ENCODE results near the gene ZNF768. TPM values are rescaled to one million over a fixed set of nuclear protein-coding genes. Genes with fewer than 3 reads are reported as not detected.
"Not testable (repeated sequence)": the region's sequence is repeated elsewhere in the genome, so short reads cannot be mapped to it uniquely, and the experiment has no call there.

Gene ZNF768
- total RNA-seq, 1 donor from 2014 or later: 37.1 TPM

DNA sequence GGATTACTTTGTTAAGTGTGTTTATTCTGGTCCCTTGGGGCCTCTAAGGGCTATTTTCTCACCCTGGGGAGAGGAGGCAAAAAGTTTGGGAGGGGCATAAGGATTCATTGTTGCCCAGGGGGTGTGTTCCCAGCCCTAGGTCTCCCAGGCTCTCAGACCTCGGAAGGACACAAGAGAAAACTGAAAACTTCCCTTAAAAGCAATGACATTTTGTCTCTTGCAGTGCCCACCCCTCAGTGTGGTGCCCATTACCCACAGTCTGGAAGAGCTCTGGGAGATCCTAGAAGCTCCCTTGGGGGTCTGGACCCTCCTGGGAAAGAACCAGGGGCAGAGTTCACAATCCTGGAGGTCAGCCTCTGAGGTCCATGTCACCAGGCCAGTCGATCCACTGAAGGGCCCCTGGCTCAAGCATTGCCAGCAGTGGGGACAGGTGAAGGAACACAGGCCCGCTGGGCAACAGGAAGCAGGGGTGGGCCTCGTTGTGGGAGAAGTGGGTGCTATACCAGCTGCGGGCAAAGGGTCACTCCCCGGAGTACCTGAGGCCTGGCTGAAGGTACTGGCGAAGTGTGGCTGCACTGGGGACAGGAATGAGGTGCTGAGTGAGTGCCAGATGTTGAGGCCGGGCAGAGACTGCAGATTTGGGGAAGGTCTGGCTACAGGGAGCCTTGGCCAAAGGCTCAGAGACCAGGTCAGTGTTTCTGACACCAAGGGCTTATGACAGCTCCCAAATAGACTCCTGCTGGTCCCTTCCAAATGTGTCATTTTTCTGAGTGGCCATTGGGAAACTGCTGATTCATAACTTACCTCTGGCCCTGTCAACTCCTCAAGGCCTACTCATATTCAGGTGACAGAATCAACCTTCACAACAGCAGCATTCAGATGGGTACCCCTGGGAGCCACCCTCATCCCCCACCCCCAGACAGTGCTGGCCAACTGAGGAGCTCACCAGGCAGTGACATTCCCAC, 12.9 kb upstream of the ZNF768 start:
- TF ChIP-seq, protein P1, sequence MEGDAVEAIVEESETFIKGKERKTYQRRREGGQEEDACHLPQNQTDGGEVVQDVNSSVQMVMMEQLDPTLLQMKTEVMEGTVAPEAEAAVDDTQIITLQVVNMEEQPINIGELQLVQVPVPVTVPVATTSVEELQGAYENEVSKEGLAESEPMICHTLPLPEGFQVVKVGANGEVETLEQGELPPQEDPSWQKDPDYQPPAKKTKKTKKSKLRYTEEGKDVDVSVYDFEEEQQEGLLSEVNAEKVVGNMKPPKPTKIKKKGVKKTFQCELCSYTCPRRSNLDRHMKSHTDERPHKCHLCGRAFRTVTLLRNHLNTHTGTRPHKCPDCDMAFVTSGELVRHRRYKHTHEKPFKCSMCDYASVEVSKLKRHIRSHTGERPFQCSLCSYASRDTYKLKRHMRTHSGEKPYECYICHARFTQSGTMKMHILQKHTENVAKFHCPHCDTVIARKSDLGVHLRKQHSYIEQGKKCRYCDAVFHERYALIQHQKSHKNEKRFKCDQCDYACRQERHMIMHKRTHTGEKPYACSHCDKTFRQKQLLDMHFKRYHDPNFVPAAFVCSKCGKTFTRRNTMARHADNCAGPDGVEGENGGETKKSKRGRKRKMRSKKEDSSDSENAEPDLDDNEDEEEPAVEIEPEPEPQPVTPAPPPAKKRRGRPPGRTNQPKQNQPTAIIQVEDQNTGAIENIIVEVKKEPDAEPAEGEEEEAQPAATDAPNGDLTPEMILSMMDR (IDR thresholded peaks at IDR 0.05): no peak
- Mint-ChIP-seq H3K36me3 (ENCODE audit: unreplicated experiment) (no peaks in the 10 kb centered on the region), H3K27ac (ENCODE audit: unreplicated experiment) (no peak overlapping the region), H3K4me1 (ENCODE audit: unreplicated experiment) (peaks cover 12% of the 10 kb centered on the region), H3K4me3 (ENCODE audit: unreplicated experiment) (no peak overlapping the region), H3K27me3 (ENCODE audit: unreplicated experiment) (no peaks in the 10 kb centered on the region), H3K9me3 (ENCODE audit: unreplicated experiment) (no peaks in the 10 kb centered on the region)
- DNase-seq (ENCODE audit: extremely low spot score, unreplicated experiment): no peak

DNA sequence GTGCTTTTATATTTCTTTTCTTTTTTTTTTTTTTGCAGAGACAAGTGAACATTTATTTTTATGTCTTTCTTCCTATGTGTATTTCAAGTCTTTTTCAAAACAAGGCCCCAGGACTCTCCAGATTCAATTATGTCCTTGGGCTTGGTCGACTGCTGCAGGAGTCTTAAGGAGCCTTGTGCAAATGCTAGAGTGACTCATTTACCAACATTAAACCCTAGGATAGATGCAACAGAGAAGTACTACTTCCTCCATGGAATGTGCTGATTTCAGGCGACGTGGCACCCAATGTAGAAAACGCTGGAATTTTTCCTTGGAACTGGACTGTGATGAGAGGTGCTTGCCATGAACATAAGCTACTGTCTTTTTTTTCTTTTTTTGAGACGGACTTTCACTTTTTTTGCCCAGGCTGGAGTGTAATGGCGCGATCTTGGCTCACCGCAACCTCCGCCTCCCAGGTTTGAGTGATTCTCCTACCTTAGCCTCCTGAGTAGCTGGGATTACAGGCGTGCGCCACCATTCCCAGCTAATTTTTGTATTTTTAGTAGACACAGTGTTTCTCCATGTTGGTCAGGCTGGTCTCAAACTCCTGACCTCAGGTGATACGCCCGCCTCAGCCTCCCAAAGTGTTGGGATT, 10.1 kb upstream of the ZNF768 start:
- H3K27ac Mint-ChIP-seq (ENCODE audit: unreplicated experiment); DNase-seq (ENCODE audit: extremely low spot score, unreplicated experiment); H3K36me3 Mint-ChIP-seq (ENCODE audit: unreplicated experiment); H3K9me3 Mint-ChIP-seq (ENCODE audit: unreplicated experiment); H3K27me3 Mint-ChIP-seq (ENCODE audit: unreplicated experiment): not testable (repeated sequence)
- H3K4me3 Mint-ChIP-seq (ENCODE audit: unreplicated experiment): peak overlapping the region; percentile 83
- H3K4me1 Mint-ChIP-seq (ENCODE audit: unreplicated experiment): peaks cover 16% of the 10 kb centered on the region

DNA sequence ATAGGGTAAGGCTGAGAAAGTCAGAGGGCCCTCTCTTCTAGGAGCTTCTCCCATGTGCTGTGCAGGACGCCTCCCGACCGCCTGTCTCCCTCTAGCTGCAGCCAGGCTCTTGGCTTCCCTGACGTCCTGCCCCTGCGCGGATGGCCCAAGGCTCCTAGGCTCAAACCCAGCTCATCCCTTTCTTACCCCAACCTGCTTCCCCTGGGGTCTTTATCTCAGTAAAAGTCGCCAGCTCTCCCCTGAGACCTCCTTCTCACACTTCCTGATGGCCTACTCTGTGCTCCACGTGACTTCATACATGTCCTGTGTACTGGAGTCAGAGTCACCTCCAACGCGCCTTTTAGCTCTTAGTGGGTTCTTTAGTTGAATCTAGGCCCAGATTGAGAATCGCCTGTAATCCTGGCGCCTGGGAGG, 9.4 kb upstream of the ZNF768 start:
- Mint-ChIP-seq H3K4me1 (ENCODE audit: unreplicated experiment) (peaks cover 16% of the 10 kb centered on the region), H3K27me3 (ENCODE audit: unreplicated experiment) (no peaks in the 10 kb centered on the region), H3K27ac (ENCODE audit: unreplicated experiment) (peak overlapping the region; percentile 94), H3K9me3 (ENCODE audit: unreplicated experiment) (no peaks in the 10 kb centered on the region), H3K4me3 (ENCODE audit: unreplicated experiment) (peak overlapping the region; percentile 83), H3K36me3 (ENCODE audit: unreplicated experiment) (peaks cover 3% of the 10 kb centered on the region)
- no peak for DNase-seq (ENCODE audit: extremely low spot score, unreplicated experiment)
- TF ChIP-seq, protein P1 (IDR thresholded peaks at IDR 0.05): peak; percentile 48

DNA sequence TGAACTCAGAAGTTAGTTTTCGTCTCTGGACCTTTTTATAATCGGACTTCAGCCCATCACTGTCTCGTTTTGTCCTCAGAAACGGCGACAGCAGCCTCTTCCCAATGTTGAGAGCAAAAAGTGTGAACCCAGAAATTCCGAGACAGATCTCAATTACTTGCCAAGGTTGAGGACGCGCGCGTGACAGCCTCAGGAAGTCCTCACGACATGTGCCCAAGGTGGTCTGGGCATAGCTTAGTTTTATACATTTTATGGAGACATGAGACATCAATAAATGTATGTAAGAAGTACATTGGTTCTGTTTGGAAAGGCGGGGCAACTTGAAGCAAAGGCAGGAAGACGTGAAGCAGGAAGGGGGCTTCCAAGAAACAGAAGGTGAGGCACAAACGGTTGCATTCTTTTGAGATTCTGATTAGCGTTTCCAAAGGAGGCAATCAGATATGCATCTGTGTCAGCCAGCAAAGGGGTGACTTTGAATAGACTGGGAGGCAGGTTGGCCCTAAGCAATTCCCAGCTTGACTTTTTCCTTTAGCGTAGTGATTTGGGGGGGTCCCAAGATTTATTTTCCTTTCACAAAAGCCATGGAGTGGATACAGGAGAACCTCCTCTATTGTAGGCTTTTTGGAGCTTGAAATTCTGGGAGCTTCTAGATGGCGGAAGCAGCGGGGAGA, 8.9 kb upstream of the ZNF768 start:
- Mint-ChIP-seq H3K9me3 (ENCODE audit: unreplicated experiment) (no peaks in the 10 kb centered on the region), H3K4me1 (ENCODE audit: unreplicated experiment) (peaks cover 16% of the 10 kb centered on the region), H3K27ac (ENCODE audit: unreplicated experiment) (peak overlapping the region; percentile 94), H3K27me3 (ENCODE audit: unreplicated experiment) (no peaks in the 10 kb centered on the region), H3K36me3 (ENCODE audit: unreplicated experiment) (peaks cover 3% of the 10 kb centered on the region), H3K4me3 (ENCODE audit: unreplicated experiment) (peak overlapping the region; percentile 83)
- no peak for DNase-seq (ENCODE audit: extremely low spot score, unreplicated experiment)
- TF ChIP-seq, protein P1 (IDR thresholded peaks at IDR 0.05): no peak

DNA sequence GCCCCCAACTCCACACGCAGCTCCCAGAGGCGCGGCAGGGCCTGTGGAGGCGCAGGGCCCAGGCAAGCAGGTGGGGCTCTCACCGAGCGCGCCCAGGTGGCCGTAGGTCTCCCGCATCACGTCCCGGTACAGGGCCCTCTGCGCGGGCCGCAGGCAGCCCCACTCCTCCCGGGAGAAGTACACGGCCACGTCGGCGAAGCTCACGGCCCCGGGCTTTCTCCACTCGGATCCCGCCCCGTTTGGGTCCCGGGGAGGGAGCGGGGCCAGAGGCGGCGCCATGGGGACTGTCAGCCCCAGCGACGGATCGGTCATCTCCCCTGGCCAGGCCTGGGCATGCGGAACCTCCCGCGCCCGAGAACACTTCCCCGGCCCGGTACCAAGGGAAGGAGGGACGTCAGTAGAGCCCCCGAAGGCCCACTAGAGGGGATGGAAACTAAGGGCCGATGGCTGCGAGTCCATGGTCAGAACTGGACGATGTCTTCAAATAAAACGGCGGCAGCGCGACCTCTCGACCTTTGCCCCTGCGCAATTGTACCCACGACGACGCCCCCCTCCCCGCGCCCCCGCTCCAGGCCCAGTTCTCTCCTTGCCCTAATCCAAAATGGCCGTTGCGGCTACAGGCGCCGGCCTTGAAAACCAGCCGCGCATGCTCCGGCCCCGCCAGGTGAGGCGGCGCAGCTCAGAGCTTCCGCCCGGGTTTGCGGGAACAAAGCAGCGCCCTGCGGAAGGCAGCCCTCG, 8.2 kb upstream of the ZNF768 start, which contains the start of gene ZNF747:
Gene ZNF747, minus strand, starts transcription at position 491 of the 738 bp plus-strand sequence. Its CDS starts 179 bp downstream, at position 312.
- DNase-seq (ENCODE audit: extremely low spot score, unreplicated experiment): peak; percentile 91
- TF ChIP-seq, protein P1 (IDR thresholded peaks at IDR 0.05): no peak
- Mint-ChIP-seq H3K36me3 (ENCODE audit: unreplicated experiment) (peaks cover 3% of the 10 kb centered on the region), H3K27me3 (ENCODE audit: unreplicated experiment) (no peaks in the 10 kb centered on the region), H3K4me3 (ENCODE audit: unreplicated experiment) (peak within 1 kb of the TSS; percentile 83), H3K27ac (ENCODE audit: unreplicated experiment) (peak within 1 kb of the TSS; percentile 94), H3K9me3 (ENCODE audit: unreplicated experiment) (no peaks in the 10 kb centered on the region), H3K4me1 (ENCODE audit: unreplicated experiment) (peaks cover 16% of the 10 kb centered on the region)
